ENCODE data around the gene TNS3.

The TNS3 gene

DNA sequence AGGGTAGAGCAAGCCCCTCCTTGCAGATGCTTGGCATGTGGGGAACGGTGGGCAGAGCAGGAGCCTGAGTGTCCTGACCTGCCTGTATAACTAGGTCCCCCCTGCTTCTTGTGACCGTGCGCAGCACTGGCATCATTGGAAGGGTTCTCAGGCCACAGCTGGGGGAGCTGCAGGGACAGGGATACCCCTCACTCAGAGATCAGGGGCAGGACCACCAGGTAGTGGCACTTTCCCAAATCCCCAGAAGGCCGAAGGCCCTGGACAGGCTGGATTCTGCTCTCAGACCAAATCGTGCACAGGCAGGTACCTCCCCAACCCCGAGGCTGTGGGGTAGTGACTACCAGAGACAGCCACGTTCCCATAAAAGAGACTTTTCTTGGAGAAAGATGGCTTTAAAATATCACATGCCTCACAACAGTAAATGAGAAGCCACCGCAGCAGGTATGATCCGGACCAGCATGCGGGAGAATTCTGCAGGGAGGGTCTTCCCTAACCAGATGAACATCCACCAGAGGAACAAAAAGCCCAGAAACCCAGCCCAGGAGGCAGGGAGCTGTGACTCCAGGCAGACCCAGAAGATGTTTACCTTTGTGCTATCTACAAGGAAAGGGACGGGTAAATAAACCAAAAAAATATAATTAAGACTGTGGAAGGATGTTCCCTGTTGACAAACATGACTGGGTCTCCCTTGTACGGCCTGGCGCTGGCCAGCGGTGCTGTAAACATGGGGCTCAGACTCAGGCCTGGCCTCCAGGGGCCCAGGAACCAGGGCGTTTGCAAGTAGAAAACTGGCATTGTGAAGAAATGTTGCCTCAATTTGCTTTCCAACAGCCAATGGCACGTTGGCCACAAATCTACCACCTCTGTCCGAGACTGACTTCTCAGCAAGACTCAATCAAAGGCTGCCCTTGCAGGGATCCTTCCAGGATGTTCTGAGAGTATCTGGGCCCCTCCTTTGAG, 180.0 kb downstream of the TNS3 start:
- no peak for ATAC-seq (replicated peaks; ENCODE audit: extremely low read depth, poor library complexity, severe bottlenecking)
- H3K36me3 Mint-ChIP-seq (ENCODE audit: insufficient read depth): peaks cover 3% of the 10 kb centered on the region
- no peaks in the 10 kb centered on the region for H3K4me1 Mint-ChIP-seq

DNA sequence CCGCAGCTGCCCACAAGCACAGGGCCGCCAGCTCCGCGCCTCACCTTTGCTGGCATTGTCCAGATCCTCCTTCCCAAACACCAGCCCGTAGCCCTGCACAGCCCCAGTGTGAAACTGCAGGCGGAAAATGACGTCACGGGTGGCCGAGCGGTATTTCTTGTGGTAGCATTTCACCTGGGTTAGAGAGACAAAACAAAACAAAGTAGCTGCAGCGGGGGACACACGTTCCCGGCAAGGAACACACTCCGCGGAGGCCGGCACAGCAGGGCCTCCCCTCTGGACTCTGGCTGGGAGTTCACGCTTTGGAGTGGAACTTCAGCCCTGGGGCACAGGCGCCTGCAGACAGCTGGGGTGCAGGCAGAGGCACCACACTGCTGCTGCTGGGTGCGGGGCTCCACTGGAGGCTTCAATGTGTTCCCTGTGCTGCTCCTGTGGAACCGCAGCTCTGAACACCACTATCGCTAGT, 181.1 kb downstream of the TNS3 start:
- ATAC-seq (replicated peaks; ENCODE audit: extremely low read depth, poor library complexity, severe bottlenecking) (no peak), DNase-seq (ENCODE audit: low spot score in 2 of 2) (no peak)
- peaks cover 3% of the 10 kb centered on the region for H3K36me3 Mint-ChIP-seq (ENCODE audit: insufficient read depth)
- H3K4me3 Mint-ChIP-seq: no peak overlapping the region
- H3K9me3 Mint-ChIP-seq: no peaks in the 10 kb centered on the region
- no peak overlapping the region for H3K27ac Mint-ChIP-seq (ENCODE audit: low read depth)
- no peaks in the 10 kb centered on the region for H3K4me1 Mint-ChIP-seq
- peaks cover 9% of the 10 kb centered on the region for H3K27me3 Mint-ChIP-seq

More for the DNA sequence above, 180.0 kb downstream of the TNS3 start:
- Mint-ChIP-seq H3K9me3 (no peaks in the 10 kb centered on the region), H3K27me3 (peaks cover 7% of the 10 kb centered on the region), H3K27ac (ENCODE audit: low read depth) (no peak overlapping the region), H3K4me3 (no peak overlapping the region)
- no peak for DNase-seq (ENCODE audit: low spot score in 2 of 2)

DNA sequence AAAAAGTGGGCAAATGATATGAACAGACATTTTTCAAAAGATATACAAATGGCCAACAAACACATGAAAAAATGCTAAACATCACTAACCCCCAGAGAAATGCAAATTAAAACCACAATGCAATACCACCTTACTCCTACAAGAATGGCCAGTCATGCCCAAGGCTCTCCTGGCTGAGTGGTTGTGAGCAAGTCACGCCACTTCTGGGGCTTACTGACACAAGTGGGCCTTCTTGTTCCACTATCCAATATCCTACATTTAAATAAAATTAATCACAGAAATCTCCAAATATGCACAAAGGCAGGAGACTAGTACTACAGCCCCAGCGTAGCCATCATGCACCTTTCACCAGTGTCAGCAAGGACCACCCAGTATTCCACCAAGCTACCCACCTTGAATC, 181.9 kb downstream of the TNS3 start:
- no peak for ATAC-seq (replicated peaks; ENCODE audit: extremely low read depth, poor library complexity, severe bottlenecking)
- Mint-ChIP-seq H3K4me3 (no peak overlapping the region), H3K27me3 (peaks cover 17% of the 10 kb centered on the region), H3K36me3 (ENCODE audit: insufficient read depth) (peaks cover 6% of the 10 kb centered on the region), H3K4me1 (no peaks in the 10 kb centered on the region), H3K9me3 (no peaks in the 10 kb centered on the region), H3K27ac (ENCODE audit: low read depth) (no peak overlapping the region)
- no peak for DNase-seq (ENCODE audit: low spot score in 2 of 2)

- Mint-ChIP-seq H3K4me1 (no peaks in the 10 kb centered on the region), H3K4me3 (no peak overlapping the region), H3K36me3 (ENCODE audit: insufficient read depth) (peaks cover 2% of the 10 kb centered on the region), H3K27ac (ENCODE audit: low read depth) (no peak overlapping the region), H3K27me3 (peaks cover 19% of the 10 kb centered on the region), H3K9me3 (peaks cover 6% of the 10 kb centered on the region)
- ATAC-seq (replicated peaks; ENCODE audit: extremely low read depth, poor library complexity, severe bottlenecking): no peak
- DNase-seq (ENCODE audit: low spot score in 2 of 2): no peak
Observed at GRCh38 chr7:47394751-47395252, 187.1 kb downstream of the TNS3 start.

DNA sequence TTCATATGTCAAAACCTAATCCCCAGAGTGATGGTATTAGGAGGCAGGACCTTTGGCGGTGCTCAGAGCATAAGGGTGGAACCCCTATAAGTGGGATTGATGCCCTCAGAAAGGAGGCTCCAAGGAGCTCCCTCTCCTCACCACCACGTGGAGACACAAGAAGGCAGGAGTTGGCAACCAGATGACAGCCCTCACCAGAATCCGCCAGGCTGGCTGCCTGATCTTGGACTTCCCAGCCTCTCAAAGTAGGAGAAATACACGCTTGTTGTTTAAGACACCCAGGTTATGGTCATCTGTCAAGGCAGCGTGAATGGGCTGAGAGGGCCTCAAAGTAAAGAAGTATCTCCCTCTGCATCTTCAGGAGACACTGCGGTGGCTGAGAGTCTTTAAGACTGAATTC, 187.7 kb downstream of the TNS3 start:
- Mint-ChIP-seq H3K36me3 (ENCODE audit: insufficient read depth) (peaks cover 2% of the 10 kb centered on the region), H3K27ac (ENCODE audit: low read depth) (no peak overlapping the region), H3K4me1 (no peaks in the 10 kb centered on the region), H3K4me3 (no peak overlapping the region), H3K27me3 (peaks cover 19% of the 10 kb centered on the region), H3K9me3 (peaks cover 6% of the 10 kb centered on the region)
- ATAC-seq (replicated peaks; ENCODE audit: extremely low read depth, poor library complexity, severe bottlenecking) (no peak), DNase-seq (ENCODE audit: low spot score in 2 of 2) (no peak)

DNA sequence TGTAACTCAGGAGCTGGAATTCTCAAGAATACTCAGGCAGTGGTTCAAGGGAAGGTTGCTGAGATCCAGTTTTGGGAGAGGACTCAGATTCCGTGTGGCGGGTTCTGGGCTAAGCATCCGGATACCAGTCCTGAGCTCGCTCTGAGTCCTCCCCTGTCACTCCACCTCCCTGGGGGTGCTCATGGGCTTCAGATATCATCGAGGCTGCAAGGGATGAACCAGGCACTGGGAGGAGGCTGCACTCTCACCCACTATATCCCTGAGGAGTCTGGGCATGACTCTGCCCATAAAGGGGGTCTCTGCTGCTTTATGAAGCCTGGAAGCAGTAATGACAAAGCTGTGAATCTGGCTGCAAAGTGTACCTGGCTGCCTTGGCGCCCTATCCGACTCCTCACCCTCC, 188.5 kb downstream of the TNS3 start:
- no peaks in the 10 kb centered on the region for H3K4me1 Mint-ChIP-seq
- peaks cover 19% of the 10 kb centered on the region for H3K27me3 Mint-ChIP-seq
- H3K4me3 Mint-ChIP-seq: no peak overlapping the region
- peaks cover 2% of the 10 kb centered on the region for H3K36me3 Mint-ChIP-seq (ENCODE audit: insufficient read depth)
- peaks cover 6% of the 10 kb centered on the region for H3K9me3 Mint-ChIP-seq
- H3K27ac Mint-ChIP-seq (ENCODE audit: low read depth): no peak overlapping the region
- no peak for DNase-seq (ENCODE audit: low spot score in 2 of 2)
- ATAC-seq (replicated peaks; ENCODE audit: extremely low read depth, poor library complexity, severe bottlenecking): no peak

DNA sequence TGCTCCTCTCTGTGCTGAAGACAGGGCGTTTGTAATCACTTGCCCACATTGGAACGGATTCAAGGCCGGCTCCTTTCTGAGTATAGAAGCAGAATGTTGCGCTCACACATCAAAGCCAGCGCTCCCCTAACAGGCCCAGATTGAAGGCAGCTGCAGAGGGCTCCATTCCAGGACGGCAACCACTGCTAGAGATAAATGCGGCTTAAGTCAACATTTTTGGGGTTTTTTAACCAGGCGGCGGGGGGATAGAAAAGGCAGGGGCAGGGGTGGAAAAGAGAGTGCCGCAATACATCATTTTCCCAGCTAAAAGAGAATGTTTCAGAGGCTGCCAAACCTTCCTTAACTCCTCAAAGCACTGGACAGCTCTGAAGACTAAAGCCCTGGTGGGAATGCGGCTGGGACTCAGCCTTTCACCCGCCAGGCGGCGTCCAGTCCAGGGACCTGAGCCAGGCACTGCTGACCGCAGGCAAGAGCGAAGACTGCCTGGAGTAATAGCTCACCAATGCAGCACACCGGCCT, 189.6 kb downstream of the TNS3 start:
- DNase-seq (ENCODE audit: low spot score in 2 of 2): no peak
- Mint-ChIP-seq H3K4me3 (no peak overlapping the region), H3K36me3 (ENCODE audit: insufficient read depth) (peaks cover 2% of the 10 kb centered on the region), H3K4me1 (no peaks in the 10 kb centered on the region), H3K9me3 (peaks cover 6% of the 10 kb centered on the region), H3K27me3 (peaks cover 19% of the 10 kb centered on the region), H3K27ac (ENCODE audit: low read depth) (no peak overlapping the region)
- ATAC-seq (replicated peaks; ENCODE audit: extremely low read depth, poor library complexity, severe bottlenecking): no peak

DNA sequence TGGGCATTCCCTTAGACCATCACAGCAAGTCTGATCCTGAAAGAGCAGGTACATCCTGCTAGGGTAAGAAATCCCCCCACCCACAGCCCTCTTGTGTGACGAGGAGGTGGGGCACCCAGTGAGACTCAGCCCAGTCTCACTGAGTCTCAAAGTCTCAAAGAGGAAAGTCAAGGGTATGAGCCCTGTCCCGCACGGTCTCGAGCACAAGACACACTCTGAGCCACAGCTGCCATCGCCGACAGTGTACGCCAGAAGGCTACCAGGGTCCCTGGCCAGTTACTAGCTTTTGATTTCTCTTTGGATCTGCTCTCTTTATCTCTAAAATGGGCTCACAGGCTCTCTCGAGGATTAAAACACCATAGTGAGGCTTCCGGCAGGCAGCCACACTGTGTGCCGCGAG, 190.2 kb downstream of the TNS3 start:
- Mint-ChIP-seq H3K27ac (ENCODE audit: low read depth) (no peak overlapping the region), H3K4me3 (no peak overlapping the region), H3K9me3 (peaks cover 6% of the 10 kb centered on the region), H3K4me1 (no peaks in the 10 kb centered on the region), H3K27me3 (peaks cover 21% of the 10 kb centered on the region), H3K36me3 (ENCODE audit: insufficient read depth) (peaks cover 2% of the 10 kb centered on the region)
- DNase-seq (ENCODE audit: low spot score in 2 of 2): no peak
- ATAC-seq (replicated peaks; ENCODE audit: extremely low read depth, poor library complexity, severe bottlenecking): no peak

DNA sequence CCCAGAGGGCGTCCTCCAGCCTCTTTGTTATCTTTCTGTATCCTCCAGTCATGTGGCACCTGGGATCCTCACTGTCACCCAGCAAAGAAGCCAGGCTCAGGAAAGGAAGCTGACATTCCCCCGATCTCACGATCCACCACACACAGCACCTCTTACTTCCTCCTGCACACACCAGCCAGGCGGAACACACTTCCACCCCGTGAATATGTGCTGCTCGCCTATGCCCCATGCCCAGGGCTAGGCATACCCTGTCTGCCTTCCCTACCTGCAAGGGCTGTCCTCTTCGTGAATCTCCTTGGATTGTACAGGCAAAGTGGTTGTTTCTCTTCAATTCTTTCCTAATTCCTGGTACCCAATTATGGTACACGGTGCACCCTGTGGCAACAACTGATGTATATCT, 191.0 kb downstream of the TNS3 start:
- no peak for ATAC-seq (replicated peaks; ENCODE audit: extremely low read depth, poor library complexity, severe bottlenecking)
- Mint-ChIP-seq H3K9me3 (peaks cover 6% of the 10 kb centered on the region), H3K36me3 (ENCODE audit: insufficient read depth) (peaks cover 2% of the 10 kb centered on the region), H3K4me3 (no peak overlapping the region), H3K27me3 (peaks cover 21% of the 10 kb centered on the region), H3K27ac (ENCODE audit: low read depth) (no peak overlapping the region), H3K4me1 (no peaks in the 10 kb centered on the region)
- DNase-seq (ENCODE audit: low spot score in 2 of 2): no peak

DNA sequence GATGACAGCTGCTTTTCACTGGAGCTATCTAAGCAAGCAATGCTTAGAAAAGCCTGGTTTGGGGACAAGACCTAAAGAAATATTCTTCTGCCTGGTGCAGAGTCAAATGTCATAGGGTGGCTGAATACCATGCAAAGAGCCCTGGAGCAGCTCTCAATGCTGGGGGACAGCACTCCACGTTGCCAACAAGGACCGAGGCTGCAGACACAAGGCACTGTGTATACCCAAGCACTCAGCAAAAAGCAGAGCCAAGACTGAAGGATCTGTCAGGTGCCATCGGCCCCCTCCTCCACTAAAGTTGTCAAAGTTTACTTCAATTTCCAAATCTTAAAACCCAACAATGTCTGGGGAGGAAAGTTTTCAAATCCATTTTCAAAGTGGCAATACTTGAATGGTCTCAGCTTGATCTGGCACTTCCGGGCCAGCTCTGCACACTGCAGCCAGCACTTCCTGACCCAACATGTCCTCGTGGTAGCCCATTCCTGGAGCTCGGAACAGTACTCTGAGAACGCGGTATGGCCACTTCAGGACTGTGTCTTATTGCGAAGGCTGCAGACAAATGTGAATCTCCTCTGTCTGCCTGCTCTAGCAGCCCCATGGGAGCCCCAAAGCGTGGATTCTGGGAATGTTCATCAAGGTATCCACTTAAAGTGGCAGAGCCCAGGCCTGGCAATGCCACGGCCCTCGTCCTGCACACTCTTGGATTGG, 191.8 kb downstream of the TNS3 start:
- Mint-ChIP-seq H3K36me3 (ENCODE audit: insufficient read depth) (peaks cover under 1% of the 10 kb centered on the region), H3K4me1 (no peaks in the 10 kb centered on the region), H3K27ac (ENCODE audit: low read depth) (no peak overlapping the region), H3K27me3 (peaks cover 15% of the 10 kb centered on the region), H3K4me3 (no peak overlapping the region), H3K9me3 (peaks cover 6% of the 10 kb centered on the region)
- no peak for DNase-seq (ENCODE audit: low spot score in 2 of 2)
- ATAC-seq (replicated peaks; ENCODE audit: extremely low read depth, poor library complexity, severe bottlenecking): no peak

DNA sequence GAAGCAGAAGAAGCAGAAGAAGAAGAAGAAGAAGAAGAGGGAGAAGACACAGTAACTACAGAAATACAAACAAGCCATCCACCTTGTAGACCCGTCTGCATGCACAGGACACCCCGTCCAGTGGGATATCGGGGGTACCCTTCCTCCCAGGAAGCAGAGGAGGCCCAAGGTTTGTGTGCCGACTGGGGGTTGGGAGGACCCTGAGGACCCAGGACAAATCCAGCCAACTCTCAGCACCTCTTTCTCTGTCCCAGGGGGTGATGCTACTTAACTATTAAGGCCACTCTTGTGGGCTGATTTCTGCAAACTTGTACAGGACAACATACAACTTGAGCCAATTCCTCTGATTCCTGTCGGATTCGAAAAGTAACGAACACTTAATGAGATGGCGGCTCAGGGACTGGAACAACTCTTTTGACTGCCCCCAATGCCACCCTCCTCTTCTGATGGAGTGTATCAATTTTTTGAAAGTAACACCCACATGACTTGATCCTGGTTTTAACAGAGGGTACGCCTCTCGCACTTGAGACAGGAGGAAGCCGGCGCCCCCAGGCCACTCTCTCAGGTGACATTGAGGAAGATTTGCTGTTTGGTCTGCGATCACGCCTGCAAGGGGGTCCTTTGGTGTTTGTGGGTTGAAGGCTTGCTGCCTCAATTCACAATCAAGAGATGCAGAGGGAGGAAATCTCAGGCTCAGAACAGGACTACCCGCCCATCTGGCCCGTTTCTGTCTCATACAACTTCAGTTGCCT, 192.6 kb downstream of the TNS3 start:
- ATAC-seq (replicated peaks; ENCODE audit: extremely low read depth, poor library complexity, severe bottlenecking) (no peak), DNase-seq (ENCODE audit: low spot score in 2 of 2) (no peak)
- no peak overlapping the region for H3K4me3 Mint-ChIP-seq
- H3K36me3 Mint-ChIP-seq (ENCODE audit: insufficient read depth): no peaks in the 10 kb centered on the region
- H3K27me3 Mint-ChIP-seq: peaks cover 12% of the 10 kb centered on the region
- no peak overlapping the region for H3K27ac Mint-ChIP-seq (ENCODE audit: low read depth)
- peaks cover 6% of the 10 kb centered on the region for H3K9me3 Mint-ChIP-seq
- no peaks in the 10 kb centered on the region for H3K4me1 Mint-ChIP-seq

GRCh38 chr7:47387506-47387905, 194.4 kb downstream of the TNS3 start:
- H3K27ac Mint-ChIP-seq (ENCODE audit: low read depth): no peak overlapping the region
- peaks cover 1% of the 10 kb centered on the region for H3K36me3 Mint-ChIP-seq (ENCODE audit: insufficient read depth)
- H3K9me3 Mint-ChIP-seq: peaks cover 6% of the 10 kb centered on the region
- H3K4me1 Mint-ChIP-seq: no peaks in the 10 kb centered on the region
- peaks cover 12% of the 10 kb centered on the region for H3K27me3 Mint-ChIP-seq
- no peak for ATAC-seq (replicated peaks; ENCODE audit: extremely low read depth, poor library complexity, severe bottlenecking)
- H3K4me3 Mint-ChIP-seq: no peak overlapping the region
- no peak for DNase-seq (ENCODE audit: low spot score in 2 of 2)

Data from central memory CD8-positive, alpha-beta T cell (primary cell).